Measurements from ENCODE around the gene MRPS34.

- no peak for TF ChIP-seq WRNIP1 (IDR thresholded peaks at IDR 0.05; ENCODE audit: borderline replicate concordance, low read depth, low read length)
- no peak for TF ChIP-seq CTCF (IDR thresholded peaks at IDR 0.05 in 2 of 3, conservative IDR thresholded peaks at IDR 0.05 in 1 of 3; ENCODE audit: control insufficient read depth in 2 of 3, extremely low read depth in 1 of 3, insufficient read depth in 1 of 3, low read depth in 3 of 3, low read length in 3 of 3)
- TF ChIP-seq RAD21 (IDR thresholded peaks at IDR 0.05; ENCODE audit: insufficient read depth, low read depth, low read length), result no peak
- TF ChIP-seq REST (IDR thresholded peaks at IDR 0.05; ENCODE audit: low read depth, low read length), result no peak
- TF ChIP-seq CHD2 (IDR thresholded peaks at IDR 0.05; ENCODE audit: borderline replicate concordance, low read depth, low read length), result no peak
- no peak for TF ChIP-seq ZZZ3 (IDR thresholded peaks at IDR 0.05; ENCODE audit: control insufficient read depth, insufficient read length, low read depth)
- TF ChIP-seq MAX (IDR thresholded peaks at IDR 0.05; ENCODE audit: low read depth, low read length), result no peak
- no peak for TF ChIP-seq BCL3 (IDR thresholded peaks at IDR 0.05; ENCODE audit: borderline replicate concordance, insufficient read depth, low read depth, low read length, poor library complexity, severe bottlenecking)
- no peak for TF ChIP-seq SPI1 (IDR thresholded peaks at IDR 0.05; ENCODE audit: borderline replicate concordance, insufficient read depth, low read depth, low read length)
- TF ChIP-seq SP1 (IDR thresholded peaks at IDR 0.05; ENCODE audit: low read depth, low read length), result no peak
- TF ChIP-seq EP300 (IDR thresholded peaks at IDR 0.05; ENCODE audit: borderline replicate concordance in 1 of 2, control insufficient read depth in 1 of 2, low read depth in 2 of 2, low read length in 2 of 2), result no peak
- TF ChIP-seq ELK1 (IDR thresholded peaks at IDR 0.05; ENCODE audit: low read depth, low read length), result no peak
Measured at GRCh38 chr16:1734816-1735215, 38.1 kb downstream of the MRPS34 start.

All from GM12878 (cell line).